ENCODE results near the gene FCHSD2. TPM values are rescaled to one million over a fixed set of nuclear protein-coding genes. Genes with fewer than 3 reads are reported as not detected.

FCHSD2 gene
- total and polyA plus RNA-seq, 7 donors = 5.7 to 18.5 (median 9.7) TPM

- DNase-seq = no peak
- Histone ChIP-seq H3K27me3 (ENCODE audit: insufficient read depth in 3 of 3, low read length in 2 of 3) (no peaks in the 10 kb centered on the region), H3K9me3 (no peaks in the 10 kb centered on the region), H3K36me3 (ENCODE audit: insufficient read depth in 1 of 2, low read depth in 1 of 2) (no peaks in the 10 kb centered on the region), H3K4me1 (no peaks in the 10 kb centered on the region), H3K27ac (no peak overlapping the region), H3K4me3 (no peak overlapping the region)
- TF ChIP-seq CTCF (IDR thresholded peaks at IDR 0.05) = no peak
- intact Hi-C loops (cut with DNase I) = no loop called here
- WGBS, 3 donors = 90 to 96% (median 94%) methylated on average over 1 of the region's 1 CpG
- no peak for ATAC-seq
These were observed 266.4 kb downstream of the FCHSD2 start for GRCh38 chr11:72875736-72876135.

- 95 to 98% (median 97%) methylated on average over 1 of the region's 1 CpG for WGBS, 3 donors
- no peaks in the 10 kb centered on the region for H3K36me3 ChIP-seq (ENCODE audit: insufficient read depth in 1 of 2, low read depth in 1 of 2)
These were observed 270.1 kb downstream of the FCHSD2 start for GRCh38 chr11:72872012-72872411.

GRCh38 chr11:72871119-72871518, 271.0 kb downstream of the FCHSD2 start:
- Histone ChIP-seq H3K9me3 (no peaks in the 10 kb centered on the region), H3K27me3 (ENCODE audit: insufficient read depth in 3 of 3, low read length in 2 of 3) (no peaks in the 10 kb centered on the region), H3K27ac (no peak overlapping the region), H3K36me3 (ENCODE audit: insufficient read depth in 1 of 2, low read depth in 1 of 2) (no peaks in the 10 kb centered on the region), H3K4me3 (no peak overlapping the region), H3K4me1 (no peaks in the 10 kb centered on the region)
- WGBS, 3 donors = 90 to 100% (median 91%) methylated on average over 1 of the region's 1 CpG
- no peak for DNase-seq
- ATAC-seq = no peak
- TF ChIP-seq CTCF (IDR thresholded peaks at IDR 0.05) = no peak
- intact Hi-C loops (cut with DNase I) = no loop called here

More at GRCh38 chr11:72872012-72872411, 270.1 kb downstream of the FCHSD2 start:
- TF ChIP-seq CTCF (IDR thresholded peaks at IDR 0.05) = no peak
- H3K27ac ChIP-seq = no peak overlapping the region
- no peak for ATAC-seq
- H3K27me3 ChIP-seq (ENCODE audit: insufficient read depth in 3 of 3, low read length in 2 of 3) = no peaks in the 10 kb centered on the region
- H3K9me3 ChIP-seq = no peaks in the 10 kb centered on the region
- no peak for DNase-seq
- no peak overlapping the region for H3K4me3 ChIP-seq
- H3K4me1 ChIP-seq = no peaks in the 10 kb centered on the region
- intact Hi-C loops (cut with DNase I) = no loop called here

GRCh38 chr11:72869831-72870230, 272.3 kb downstream of the FCHSD2 start:
- no peaks in the 10 kb centered on the region for H3K36me3 ChIP-seq (ENCODE audit: insufficient read depth in 1 of 2, low read depth in 1 of 2)
- no peak for ATAC-seq
- DNase-seq = no peak
- H3K4me1 ChIP-seq = no peaks in the 10 kb centered on the region
- WGBS, 3 donors = 69 to 92% (median 78%) methylated on average over 4 of the region's 4 CpGs
- no peaks in the 10 kb centered on the region for H3K27me3 ChIP-seq (ENCODE audit: insufficient read depth in 3 of 3, low read length in 2 of 3)
- TF ChIP-seq CTCF (IDR thresholded peaks at IDR 0.05) = no peak
- H3K9me3 ChIP-seq = no peaks in the 10 kb centered on the region
- intact Hi-C loops (cut with DNase I) = no loop called here
- H3K4me3 ChIP-seq = no peak overlapping the region
- no peak overlapping the region for H3K27ac ChIP-seq

- no peak for TF ChIP-seq CTCF (IDR thresholded peaks at IDR 0.05)
- Histone ChIP-seq H3K27me3 (ENCODE audit: insufficient read depth in 3 of 3, low read length in 2 of 3) (no peaks in the 10 kb centered on the region), H3K4me1 (no peaks in the 10 kb centered on the region), H3K9me3 (no peaks in the 10 kb centered on the region), H3K4me3 (no peak overlapping the region), H3K36me3 (ENCODE audit: insufficient read depth in 1 of 2, low read depth in 1 of 2) (no peaks in the 10 kb centered on the region), H3K27ac (no peak overlapping the region)
- DNase-seq (no peak), ATAC-seq (no peak)
- 98 to 99% (median 98%) methylated on average over 5 of the region's 5 CpGs for WGBS, 3 donors
- intact Hi-C loops (cut with DNase I) = no loop called here
These were observed 274.1 kb downstream of the FCHSD2 start for GRCh38 chr11:72867970-72868369.
